Glutamatergic neuron (in vitro differentiated cells): ENCODE results near the gene PRKCA. TPM values are rescaled to one million over a fixed set of nuclear protein-coding genes. Genes with fewer than 3 reads are reported as not detected.

Source experiments
- DNase-seq: peaks from one replicate; pipeline ENCODE4 v3.0.0; 2022
- H3K27ac Mint-ChIP-seq: one replicate; pipeline ENCODE4 v1.8.0; 2020; ENCODE audit warnings: mild to moderate bottlenecking, mixed read lengths, inconsistent platforms; ENCODE audit not compliant: unreplicated experiment
- H3K27me3 Mint-ChIP-seq: one replicate; pipeline ENCODE4 v1.8.0; 2020; ENCODE audit warnings: mild to moderate bottlenecking, moderate library complexity, mixed read lengths, inconsistent platforms; ENCODE audit not compliant: unreplicated experiment
- H3K36me3 Mint-ChIP-seq: one replicate; pipeline ENCODE4 v1.8.0; 2020; ENCODE audit warnings: mild to moderate bottlenecking, mixed read lengths, inconsistent platforms; ENCODE audit not compliant: unreplicated experiment
- H3K4me1 Mint-ChIP-seq: one replicate; pipeline ENCODE4 v1.8.0; 2020; ENCODE audit warnings: mild to moderate bottlenecking, low read depth, mixed read lengths, inconsistent platforms; ENCODE audit not compliant: unreplicated experiment
- H3K4me3 Mint-ChIP-seq: one replicate; pipeline ENCODE4 v1.8.0; 2020; ENCODE audit warnings: mild to moderate bottlenecking, mixed read lengths, inconsistent platforms; ENCODE audit not compliant: unreplicated experiment
- H3K9me3 Mint-ChIP-seq: one replicate; pipeline ENCODE4 v1.8.0; 2020; ENCODE audit warnings: mild to moderate bottlenecking, moderate library complexity, mixed read lengths, inconsistent platforms; ENCODE audit not compliant: unreplicated experiment
- total RNA-seq: library from RNA; stranded (reverse); fragmentation: NEBNext Ultra II Directional; extraction: Animal tissue kit (Norgen Biotek cat#: 25700); gene quantifications from one replicate; pipeline ENCODE4 v1.2.1, GENCODE V29; 2021; ENCODE audit not compliant: unreplicated experiment
- TF ChIP-seq, protein P1 (sequence below): fragments of 200-600 bp; sonication (generic); IDR thresholded peaks from one replicate; pipeline ENCODE4 v1.5.0; 2021; ENCODE audit not compliant: partially characterized antibody, unreplicated experiment

Gene PRKCA
- total RNA-seq, 1 donor from 2014 or later: 2.2 TPM

DNA sequence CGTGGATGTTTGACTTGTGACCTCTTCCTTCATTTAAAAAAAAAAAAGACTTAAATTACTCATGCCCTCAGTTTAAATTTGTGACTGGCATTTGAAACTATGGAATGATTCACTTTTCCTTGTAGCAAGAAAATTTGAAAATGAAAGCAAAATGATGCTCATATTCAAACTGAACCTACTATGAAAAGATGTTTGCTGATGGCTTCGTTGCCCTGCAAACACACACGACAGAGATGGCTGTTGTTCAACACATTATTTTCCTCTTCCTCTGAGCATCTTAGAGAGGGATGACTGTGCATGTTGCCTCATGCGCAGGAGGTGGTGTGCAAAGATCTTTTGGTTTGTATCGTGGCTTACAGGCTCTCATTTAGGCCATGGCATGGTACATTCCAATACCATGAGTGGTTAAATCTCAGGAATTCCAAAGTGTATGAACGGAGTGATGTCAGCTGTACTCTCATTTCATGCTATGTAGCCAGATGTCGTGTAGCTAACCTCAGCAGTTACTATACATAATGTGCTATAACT lies 164.5 kb downstream of the PRKCA start:
- DNase-seq: no peak
- Mint-ChIP-seq H3K27ac (no peak overlapping the region), H3K27me3 (no peaks in the 10 kb centered on the region), H3K4me3 (no peak overlapping the region), H3K4me1 (no peaks in the 10 kb centered on the region), H3K36me3 (no peaks in the 10 kb centered on the region), H3K9me3 (no peaks in the 10 kb centered on the region)
- TF ChIP-seq, protein P1, sequence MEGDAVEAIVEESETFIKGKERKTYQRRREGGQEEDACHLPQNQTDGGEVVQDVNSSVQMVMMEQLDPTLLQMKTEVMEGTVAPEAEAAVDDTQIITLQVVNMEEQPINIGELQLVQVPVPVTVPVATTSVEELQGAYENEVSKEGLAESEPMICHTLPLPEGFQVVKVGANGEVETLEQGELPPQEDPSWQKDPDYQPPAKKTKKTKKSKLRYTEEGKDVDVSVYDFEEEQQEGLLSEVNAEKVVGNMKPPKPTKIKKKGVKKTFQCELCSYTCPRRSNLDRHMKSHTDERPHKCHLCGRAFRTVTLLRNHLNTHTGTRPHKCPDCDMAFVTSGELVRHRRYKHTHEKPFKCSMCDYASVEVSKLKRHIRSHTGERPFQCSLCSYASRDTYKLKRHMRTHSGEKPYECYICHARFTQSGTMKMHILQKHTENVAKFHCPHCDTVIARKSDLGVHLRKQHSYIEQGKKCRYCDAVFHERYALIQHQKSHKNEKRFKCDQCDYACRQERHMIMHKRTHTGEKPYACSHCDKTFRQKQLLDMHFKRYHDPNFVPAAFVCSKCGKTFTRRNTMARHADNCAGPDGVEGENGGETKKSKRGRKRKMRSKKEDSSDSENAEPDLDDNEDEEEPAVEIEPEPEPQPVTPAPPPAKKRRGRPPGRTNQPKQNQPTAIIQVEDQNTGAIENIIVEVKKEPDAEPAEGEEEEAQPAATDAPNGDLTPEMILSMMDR: no peak

DNA sequence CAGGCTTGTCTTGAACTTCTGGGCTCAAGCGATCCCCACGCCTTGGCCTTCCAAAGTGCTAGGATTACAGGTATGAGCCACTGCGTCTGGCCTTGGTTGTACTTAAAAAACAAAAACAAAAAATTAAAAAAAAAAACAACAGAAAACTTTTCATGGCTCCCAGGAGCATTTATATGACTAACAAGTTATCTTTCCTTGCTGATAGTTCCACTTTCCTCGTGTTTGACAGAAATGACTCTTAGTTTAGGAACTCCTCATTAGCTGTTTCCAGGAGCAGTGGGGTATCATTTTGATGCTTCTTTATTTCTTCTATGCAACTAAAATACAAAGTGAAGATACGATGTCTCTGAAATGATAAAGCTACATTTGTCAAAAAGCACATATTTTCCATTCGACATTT lies 165.4 kb downstream of the PRKCA start:
- Mint-ChIP-seq H3K36me3 (no peaks in the 10 kb centered on the region), H3K27ac (no peak overlapping the region), H3K9me3 (no peaks in the 10 kb centered on the region), H3K27me3 (no peaks in the 10 kb centered on the region), H3K4me3 (no peak overlapping the region), H3K4me1 (no peaks in the 10 kb centered on the region)
- TF ChIP-seq, protein P1: no peak
- DNase-seq: no peak

DNA sequence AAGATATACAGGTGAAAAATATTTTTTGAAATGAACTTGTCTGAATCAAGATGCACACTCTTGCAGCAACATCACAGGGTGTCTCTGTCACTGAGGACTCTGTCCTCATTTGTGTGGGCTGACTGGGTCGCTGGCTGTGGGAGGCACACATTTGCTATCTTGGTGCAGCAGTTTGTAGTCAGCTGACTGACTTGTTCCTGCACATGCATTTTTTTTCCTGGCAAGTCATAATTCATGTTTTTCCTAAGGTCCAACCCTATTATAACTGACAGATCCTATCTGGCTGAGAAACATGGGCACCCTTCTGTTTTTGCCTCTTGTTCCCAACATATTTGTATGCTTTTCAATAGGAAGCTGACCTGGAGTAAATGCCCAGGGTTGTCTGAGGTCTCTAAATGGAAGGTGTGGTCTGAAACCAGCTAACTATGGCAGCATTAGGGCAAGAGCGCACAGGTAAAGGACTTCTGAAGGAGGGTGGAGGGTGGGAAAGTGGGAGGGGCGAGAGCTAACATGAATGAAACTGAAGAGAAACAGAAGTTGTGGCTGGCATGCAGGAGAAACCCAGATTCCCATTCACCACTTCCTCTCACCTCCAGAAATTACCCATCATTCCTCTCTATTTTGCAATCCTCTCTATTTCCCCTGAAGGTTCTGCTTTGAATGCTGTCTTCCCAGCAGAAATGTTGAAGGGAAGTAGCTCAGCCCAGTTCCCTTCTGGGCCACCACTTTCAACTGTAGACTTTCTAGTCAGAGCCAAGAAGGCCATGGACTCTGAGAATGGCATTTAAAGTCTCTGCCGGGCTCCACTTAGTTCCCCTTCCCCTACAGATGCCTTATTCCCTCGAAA lies 166.1 kb downstream of the PRKCA start:
- no peaks in the 10 kb centered on the region for H3K4me1 Mint-ChIP-seq
- no peak overlapping the region for H3K4me3 Mint-ChIP-seq
- no peak overlapping the region for H3K27ac Mint-ChIP-seq
- DNase-seq: no peak
- TF ChIP-seq, protein P1: no peak
- no peaks in the 10 kb centered on the region for H3K9me3 Mint-ChIP-seq
- H3K36me3 Mint-ChIP-seq: no peaks in the 10 kb centered on the region
- H3K27me3 Mint-ChIP-seq: no peaks in the 10 kb centered on the region

DNA sequence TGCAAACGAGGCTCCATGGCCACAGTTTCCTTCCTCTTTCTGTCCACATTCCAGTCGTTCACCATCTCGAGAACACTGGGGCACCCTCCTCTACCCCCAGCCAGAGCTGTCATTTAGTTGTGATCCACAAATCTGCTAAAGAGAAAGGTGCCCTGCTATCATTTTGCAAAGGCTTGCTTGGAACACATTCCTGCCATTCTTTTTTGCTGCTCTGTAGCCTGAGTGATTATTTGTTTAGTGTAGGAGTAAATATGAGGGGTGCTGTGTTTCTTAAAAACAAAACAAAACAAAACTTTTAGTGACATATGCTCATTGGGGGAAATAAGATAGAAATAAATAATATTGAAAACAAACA lies 166.7 kb downstream of the PRKCA start:
- Mint-ChIP-seq H3K27me3 (no peaks in the 10 kb centered on the region), H3K4me3 (no peak overlapping the region), H3K4me1 (no peaks in the 10 kb centered on the region), H3K36me3 (no peaks in the 10 kb centered on the region), H3K27ac (no peak overlapping the region), H3K9me3 (no peaks in the 10 kb centered on the region)
- TF ChIP-seq, protein P1: no peak
- no peak for DNase-seq

DNA sequence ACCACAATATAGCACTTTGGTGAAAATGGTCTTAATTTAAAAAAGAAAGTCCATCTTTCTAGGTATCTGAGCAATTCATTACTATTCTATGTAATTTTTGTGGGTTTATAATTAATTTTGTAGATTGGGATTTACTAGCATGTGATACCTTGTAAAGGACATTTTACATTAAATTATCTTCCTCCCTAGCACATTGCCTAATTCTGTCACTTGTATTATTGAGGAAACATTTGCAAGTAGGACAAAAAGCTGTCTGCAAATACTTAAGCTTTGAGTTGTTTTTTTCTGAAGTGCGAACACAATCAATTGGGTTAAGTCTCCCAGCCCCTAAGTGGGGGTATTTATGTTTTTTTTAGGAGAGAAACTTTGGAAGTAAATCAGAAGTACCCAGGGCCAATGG lies 167.0 kb downstream of the PRKCA start:
- no peak for DNase-seq
- Mint-ChIP-seq H3K36me3 (no peaks in the 10 kb centered on the region), H3K9me3 (no peaks in the 10 kb centered on the region), H3K27ac (no peak overlapping the region), H3K4me3 (no peak overlapping the region), H3K4me1 (no peaks in the 10 kb centered on the region), H3K27me3 (no peaks in the 10 kb centered on the region)
- TF ChIP-seq, protein P1: no peak
